HEK293 (cell line): ENCODE data around the gene NEIL1.

Experiments used
- OVOL3 ChIP-seq: fragments of 450-650 bp; formaldehyde crosslinking; IDR thresholded peaks from 2 replicates; pipeline ENCODE4 v1.5.1; 2016; ENCODE audit warnings: missing biosample characterization, missing genetic modification characterization
- PATZ1 ChIP-seq: fragments of 450-650 bp; formaldehyde crosslinking; IDR thresholded peaks from 2 replicates; pipeline ENCODE4 v1.5.1; 2016; ENCODE audit warnings: missing biosample characterization, missing genetic modification characterization
- ZNF140 ChIP-seq: fragments of 450-650 bp; formaldehyde crosslinking; IDR thresholded peaks from 2 replicates; pipeline ENCODE4 v1.5.1; 2016; ENCODE audit warnings: missing biosample characterization, missing genetic modification characterization
- ZNF23 ChIP-seq: fragments of 450-650 bp; formaldehyde crosslinking; IDR thresholded peaks from 2 replicates; pipeline ENCODE4 v1.5.1; 2016; ENCODE audit warnings: missing biosample characterization, missing genetic modification characterization, borderline replicate concordance
- ZNF24 ChIP-seq: fragments of 450-650 bp; formaldehyde crosslinking; IDR thresholded peaks from 2 replicates; pipeline ENCODE4 v1.5.1; 2016; ENCODE audit warnings: missing biosample characterization, missing genetic modification characterization
- ZNF423 ChIP-seq: fragments of 450-650 bp; formaldehyde crosslinking; IDR thresholded peaks from 2 replicates; pipeline ENCODE4 v1.5.1; 2016; ENCODE audit warnings: missing biosample characterization, missing genetic modification characterization
- ZNF510 ChIP-seq: fragments of 450-650 bp; formaldehyde crosslinking; IDR thresholded peaks from 2 replicates; pipeline ENCODE4 v1.5.1; 2018; ENCODE audit warnings: mild to moderate bottlenecking, missing genetic modification characterization, missing biosample characterization; ENCODE audit not compliant: insufficient replicate concordance

- no peak for TF ChIP-seq ZNF423 (tag by site-specific recombination)
- no peak for TF ChIP-seq OVOL3 (tag by site-specific recombination)
- TF ChIP-seq ZNF140, result no peak
- TF ChIP-seq ZNF510 (tag by site-specific recombination), result no peak
- TF ChIP-seq ZNF24 (tag by site-specific recombination), result no peak
- no peak for TF ChIP-seq PATZ1 (tag by site-specific recombination)
- TF ChIP-seq ZNF23, result no peak
These were observed 25.1 kb upstream of the NEIL1 start for GRCh38 chr15:75321711-75322110.
